HG02852 (cell line): ENCODE results near the gene RFC5.
"Not testable (repeated sequence)": the region's sequence is repeated elsewhere in the genome, so short reads cannot be mapped to it uniquely, and the experiment has no call there.

Experiments used
- ATAC-seq: cut with Tn5 transposase; IDR thresholded peaks from one replicate; pipeline ENCODE4 v1.9.1; 2021; ENCODE audit warnings: mild to moderate bottlenecking, moderate library complexity; ENCODE audit not compliant: unreplicated experiment

Gene RFC5

GRCh38 chr12:118013283-118013682, 3.2 kb upstream of the RFC5 start:
- no peak for ATAC-seq

- no peak for ATAC-seq
Observed at GRCh38 chr12:118015306-118015705, 1.2 kb upstream of the RFC5 start.

GRCh38 chr12:118015944-118016343, 559 bp upstream of the RFC5 start:
- no peak for ATAC-seq

GRCh38 chr12:118017926-118018325, 1.4 kb downstream of the RFC5 start:
- no peak for ATAC-seq

- ATAC-seq = no peak
Observed at GRCh38 chr12:118020036-118020435, 3.5 kb downstream of the RFC5 start.

GRCh38 chr12:118022097-118022727, 5.7 kb downstream of the RFC5 start:
- ATAC-seq = not testable (repeated sequence)

GRCh38 chr12:118022728-118023109, 6.2 kb downstream of the RFC5 start:
- no peak for ATAC-seq

- no peak for ATAC-seq
Observed at GRCh38 chr12:118023301-118023860, 6.9 kb downstream of the RFC5 start.

GRCh38 chr12:118025168-118025567, 8.7 kb downstream of the RFC5 start:
- no peak for ATAC-seq

GRCh38 chr12:118029166-118029565, 12.7 kb downstream of the RFC5 start:
- no peak for ATAC-seq

GRCh38 chr12:118032188-118032587, 15.7 kb downstream of the RFC5 start:
- no peak for ATAC-seq

GRCh38 chr12:118033323-118033722, 16.8 kb downstream of the RFC5 start:
- ATAC-seq = no peak

GRCh38 chr12:118033902-118034301, 17.4 kb downstream of the RFC5 start:
- no peak for ATAC-seq

- no peak for ATAC-seq
Observed at GRCh38 chr12:118034429-118035189, 18.1 kb downstream of the RFC5 start.

- ATAC-seq = peak; percentile 81
Observed at GRCh38 chr12:118035190-118036041, 18.9 kb downstream of the RFC5 start.

- no peak for ATAC-seq
Observed at GRCh38 chr12:118036672-118037411, 20.3 kb downstream of the RFC5 start.

GRCh38 chr12:118038137-118038536, 21.6 kb downstream of the RFC5 start:
- no peak for ATAC-seq

- ATAC-seq = no peak
Observed at GRCh38 chr12:118042091-118042490, 25.6 kb downstream of the RFC5 start.

GRCh38 chr12:118044075-118044474, 27.6 kb downstream of the RFC5 start:
- no peak for ATAC-seq

GRCh38 chr12:118044577-118044976, 28.1 kb downstream of the RFC5 start:
- ATAC-seq = no peak

GRCh38 chr12:118046430-118046829, 29.9 kb downstream of the RFC5 start:
- no peak for ATAC-seq
